ENCODE measurements around the gene CTPS1. TPM values are rescaled to one million over a fixed set of nuclear protein-coding genes. Genes with fewer than 3 reads are reported as not detected.

The CTPS1 gene
- polyA plus RNA-seq, 1 donor (not counting 4 experiments of a cell fraction or from before 2014, with no cell fraction given) = 43.3 TPM

DNA sequence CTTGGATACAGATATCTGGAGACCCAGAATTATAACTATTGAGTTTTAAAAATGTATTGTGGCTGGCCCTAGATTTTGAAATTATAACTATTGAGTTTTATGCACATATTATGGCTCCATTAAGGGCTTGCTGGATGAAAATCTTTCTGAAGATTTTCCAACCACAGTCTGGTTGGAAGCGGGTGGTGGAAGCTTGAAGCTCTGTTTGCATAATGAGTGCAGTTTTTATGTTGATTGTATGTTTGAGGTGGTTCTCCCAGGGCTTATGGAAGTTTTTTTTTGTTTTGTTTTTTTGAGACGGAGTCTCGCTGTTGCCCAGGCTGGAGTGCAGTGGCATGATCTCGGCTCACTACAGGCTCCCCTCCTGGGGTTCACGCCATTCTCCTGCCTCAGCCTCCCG lies 10.1 kb upstream of the CTPS1 start:
- FAIRE-seq (no peak), DNase-seq (ENCODE audit: low read depth, low spot score) (no peak)
- H3K9me1 ChIP-seq (ENCODE audit: control insufficient read depth, extremely low read depth, insufficient read depth, low read length) = no peaks in the 10 kb centered on the region
- H4K20me1 ChIP-seq (ENCODE audit: control insufficient read depth, extremely low read depth, insufficient read depth, low read length) = no peaks in the 10 kb centered on the region
- no peak overlapping the region for H3K4me3 ChIP-seq (ENCODE audit: control insufficient read depth in 2 of 3, extremely low read depth in 1 of 3, insufficient read depth in 2 of 3, low read depth in 1 of 3, low read length in 3 of 3)
- dilution Hi-C loops (cut with MboI; ENCODE audit: extremely low pct_ligation_motif_present, low sequenced_read_pairs) = no loop called here
- no peaks in the 10 kb centered on the region for H3K79me2 ChIP-seq (ENCODE audit: control insufficient read depth, insufficient read depth, low read length)
- no peak overlapping the region for H2AFZ ChIP-seq (ENCODE audit: control insufficient read depth, low read length)
- H3K27ac ChIP-seq (ENCODE audit: control insufficient read depth, insufficient read depth, low read length) = no peak overlapping the region
- H3K9ac ChIP-seq (ENCODE audit: control insufficient read depth, extremely low read depth, insufficient read depth, low read length) = no peak overlapping the region
- no peak for TF ChIP-seq CTCF (optimal IDR thresholded peaks at IDR 0.05 in 1 of 3, IDR thresholded peaks at IDR 0.05 in 1 of 3, conservative IDR thresholded peaks at IDR 0.05 in 1 of 3; ENCODE audit: extremely low read depth in 1 of 3, insufficient read depth in 2 of 3, low read length in 3 of 3)
- TF ChIP-seq EZH2 (IDR thresholded peaks at IDR 0.05; ENCODE audit: low read length) = no peak
- peaks cover 14% of the 10 kb centered on the region for H3K4me1 ChIP-seq (ENCODE audit: control insufficient read depth, extremely low read depth, insufficient read depth, low read length)
- no peaks in the 10 kb centered on the region for H3K9me3 ChIP-seq (ENCODE audit: control insufficient read depth, low read depth, low read length)
- H3K27me3 ChIP-seq (ENCODE audit: control insufficient read depth, extremely low read depth, insufficient read depth, low read length) = no peaks in the 10 kb centered on the region
- H3K4me2 ChIP-seq (ENCODE audit: control insufficient read depth, extremely low read depth, insufficient read depth, low read depth, low read length) = no peak overlapping the region
- no peaks in the 10 kb centered on the region for H3K36me3 ChIP-seq (ENCODE audit: control insufficient read depth in 2 of 2, extremely low read depth in 1 of 2, insufficient read depth in 2 of 2, low read length in 2 of 2)

GRCh38 chr1:40971966-40972365 lies 7.5 kb upstream of the CTPS1 start:
- no peaks in the 10 kb centered on the region for H3K9me3 ChIP-seq (ENCODE audit: control insufficient read depth, low read depth, low read length)
- no peaks in the 10 kb centered on the region for H3K27me3 ChIP-seq (ENCODE audit: control insufficient read depth, extremely low read depth, insufficient read depth, low read length)
- DNase-seq (ENCODE audit: low read depth, low spot score) (no peak), FAIRE-seq (no peak)
- H3K9ac ChIP-seq (ENCODE audit: control insufficient read depth, extremely low read depth, insufficient read depth, low read length) = no peak overlapping the region
- H3K9me1 ChIP-seq (ENCODE audit: control insufficient read depth, extremely low read depth, insufficient read depth, low read length) = no peaks in the 10 kb centered on the region
- TF ChIP-seq EZH2 (IDR thresholded peaks at IDR 0.05; ENCODE audit: low read length) (no peak), CTCF (optimal IDR thresholded peaks at IDR 0.05 in 1 of 3, IDR thresholded peaks at IDR 0.05 in 1 of 3, conservative IDR thresholded peaks at IDR 0.05 in 1 of 3; ENCODE audit: extremely low read depth in 1 of 3, insufficient read depth in 2 of 3, low read length in 3 of 3) (no peak)
- no peaks in the 10 kb centered on the region for H4K20me1 ChIP-seq (ENCODE audit: control insufficient read depth, extremely low read depth, insufficient read depth, low read length)
- H3K4me1 ChIP-seq (ENCODE audit: control insufficient read depth, extremely low read depth, insufficient read depth, low read length) = peaks cover 14% of the 10 kb centered on the region
- no peak overlapping the region for H3K4me3 ChIP-seq (ENCODE audit: control insufficient read depth in 2 of 3, extremely low read depth in 1 of 3, insufficient read depth in 2 of 3, low read depth in 1 of 3, low read length in 3 of 3)
- no peaks in the 10 kb centered on the region for H3K36me3 ChIP-seq (ENCODE audit: control insufficient read depth in 2 of 2, extremely low read depth in 1 of 2, insufficient read depth in 2 of 2, low read length in 2 of 2)
- no peak overlapping the region for H3K4me2 ChIP-seq (ENCODE audit: control insufficient read depth, extremely low read depth, insufficient read depth, low read depth, low read length)
- H3K79me2 ChIP-seq (ENCODE audit: control insufficient read depth, insufficient read depth, low read length) = no peaks in the 10 kb centered on the region
- H2AFZ ChIP-seq (ENCODE audit: control insufficient read depth, low read length) = no peak overlapping the region
- dilution Hi-C loops (cut with MboI; ENCODE audit: extremely low pct_ligation_motif_present, low sequenced_read_pairs) = no loop called here
- no peak overlapping the region for H3K27ac ChIP-seq (ENCODE audit: control insufficient read depth, insufficient read depth, low read length)

All from keratinocyte (primary cell).